Ishikawa (cell line): ENCODE measurements around the gene ZNF423.

Source experiments
- CEBPB ChIP-seq: IDR thresholded peaks from 2 replicates; pipeline ENCODE4 v1.6.1; 2012
- CREB1 ChIP-seq: IDR thresholded peaks from 2 replicates; pipeline ENCODE4 v1.6.1; 2012; ENCODE audit warnings: low read depth
- EGR1 ChIP-seq: IDR thresholded peaks from 2 replicates; pipeline ENCODE4 v1.6.1; 2012
- EP300 ChIP-seq: IDR thresholded peaks from 2 replicates; pipeline ENCODE4 v1.6.1; 2012; ENCODE audit warnings: borderline replicate concordance
- FOXM1 ChIP-seq: IDR thresholded peaks from 2 replicates; pipeline ENCODE4 v1.6.1; 2012; ENCODE audit warnings: low read depth, borderline replicate concordance
- NFIC ChIP-seq: IDR thresholded peaks from 2 replicates; pipeline ENCODE4 v1.6.1; 2012
- RAD21 ChIP-seq: IDR thresholded peaks from 2 replicates; pipeline ENCODE4 v1.6.1; 2012; ENCODE audit warnings: low read depth
- TEAD4 ChIP-seq: IDR thresholded peaks from 2 replicates; pipeline ENCODE4 v1.6.1; 2012
- YY1 ChIP-seq: IDR thresholded peaks from 2 replicates; pipeline ENCODE4 v1.6.1; 2012; ENCODE audit warnings: low read depth
- ZBTB7A ChIP-seq: IDR thresholded peaks from 2 replicates; pipeline ENCODE4 v1.6.1; 2012; ENCODE audit warnings: low read depth
- TF ChIP-seq, protein P1 (sequence below): IDR thresholded peaks from 2 replicates; pipeline ENCODE4 v1.6.1; 2012
- TF ChIP-seq, protein P2 (sequence below): IDR thresholded peaks from 2 replicates; pipeline ENCODE4 v1.6.1; 2012; ENCODE audit warnings: low read depth, mild to moderate bottlenecking
- TF ChIP-seq, protein P3 (sequence below): IDR thresholded peaks from 2 replicates; pipeline ENCODE4 v1.6.1; 2012

DNA sequence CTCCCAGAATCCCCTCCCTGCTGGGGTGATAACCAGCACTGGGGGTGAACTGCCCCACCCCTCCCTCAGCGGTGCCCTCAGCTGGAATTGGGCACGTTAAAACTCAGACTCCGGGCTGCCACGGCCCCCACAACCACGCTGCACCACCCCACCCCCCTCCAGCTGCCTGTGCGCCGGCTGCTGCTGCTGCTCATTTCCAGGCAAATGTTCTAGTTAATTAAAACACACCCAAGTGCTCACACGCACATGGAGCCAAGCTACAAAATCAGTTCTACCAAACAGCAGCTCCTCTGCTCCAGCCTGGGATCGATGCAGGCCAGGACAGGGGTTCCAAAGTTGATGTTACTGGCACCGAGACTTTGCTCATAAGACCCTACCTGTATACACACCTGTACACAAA lies 180.5 kb downstream of the ZNF423 start:
- TF ChIP-seq YY1: no peak
- no peak for TF ChIP-seq CEBPB
- TF ChIP-seq TEAD4: no peak
- no peak for TF ChIP-seq EP300
- TF ChIP-seq ZBTB7A: no peak
- no peak for TF ChIP-seq NFIC
- TF ChIP-seq, protein P1, sequence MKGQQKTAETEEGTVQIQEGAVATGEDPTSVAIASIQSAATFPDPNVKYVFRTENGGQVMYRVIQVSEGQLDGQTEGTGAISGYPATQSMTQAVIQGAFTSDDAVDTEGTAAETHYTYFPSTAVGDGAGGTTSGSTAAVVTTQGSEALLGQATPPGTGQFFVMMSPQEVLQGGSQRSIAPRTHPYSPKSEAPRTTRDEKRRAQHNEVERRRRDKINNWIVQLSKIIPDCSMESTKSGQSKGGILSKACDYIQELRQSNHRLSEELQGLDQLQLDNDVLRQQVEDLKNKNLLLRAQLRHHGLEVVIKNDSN: no peak
- TF ChIP-seq, protein P2, sequence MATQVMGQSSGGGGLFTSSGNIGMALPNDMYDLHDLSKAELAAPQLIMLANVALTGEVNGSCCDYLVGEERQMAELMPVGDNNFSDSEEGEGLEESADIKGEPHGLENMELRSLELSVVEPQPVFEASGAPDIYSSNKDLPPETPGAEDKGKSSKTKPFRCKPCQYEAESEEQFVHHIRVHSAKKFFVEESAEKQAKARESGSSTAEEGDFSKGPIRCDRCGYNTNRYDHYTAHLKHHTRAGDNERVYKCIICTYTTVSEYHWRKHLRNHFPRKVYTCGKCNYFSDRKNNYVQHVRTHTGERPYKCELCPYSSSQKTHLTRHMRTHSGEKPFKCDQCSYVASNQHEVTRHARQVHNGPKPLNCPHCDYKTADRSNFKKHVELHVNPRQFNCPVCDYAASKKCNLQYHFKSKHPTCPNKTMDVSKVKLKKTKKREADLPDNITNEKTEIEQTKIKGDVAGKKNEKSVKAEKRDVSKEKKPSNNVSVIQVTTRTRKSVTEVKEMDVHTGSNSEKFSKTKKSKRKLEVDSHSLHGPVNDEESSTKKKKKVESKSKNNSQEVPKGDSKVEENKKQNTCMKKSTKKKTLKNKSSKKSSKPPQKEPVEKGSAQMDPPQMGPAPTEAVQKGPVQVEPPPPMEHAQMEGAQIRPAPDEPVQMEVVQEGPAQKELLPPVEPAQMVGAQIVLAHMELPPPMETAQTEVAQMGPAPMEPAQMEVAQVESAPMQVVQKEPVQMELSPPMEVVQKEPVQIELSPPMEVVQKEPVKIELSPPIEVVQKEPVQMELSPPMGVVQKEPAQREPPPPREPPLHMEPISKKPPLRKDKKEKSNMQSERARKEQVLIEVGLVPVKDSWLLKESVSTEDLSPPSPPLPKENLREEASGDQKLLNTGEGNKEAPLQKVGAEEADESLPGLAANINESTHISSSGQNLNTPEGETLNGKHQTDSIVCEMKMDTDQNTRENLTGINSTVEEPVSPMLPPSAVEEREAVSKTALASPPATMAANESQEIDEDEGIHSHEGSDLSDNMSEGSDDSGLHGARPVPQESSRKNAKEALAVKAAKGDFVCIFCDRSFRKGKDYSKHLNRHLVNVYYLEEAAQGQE: no peak
- TF ChIP-seq, protein P3, sequence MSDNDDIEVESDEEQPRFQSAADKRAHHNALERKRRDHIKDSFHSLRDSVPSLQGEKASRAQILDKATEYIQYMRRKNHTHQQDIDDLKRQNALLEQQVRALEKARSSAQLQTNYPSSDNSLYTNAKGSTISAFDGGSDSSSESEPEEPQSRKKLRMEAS: no peak
- no peak for TF ChIP-seq CREB1
- no peak for TF ChIP-seq EGR1
- TF ChIP-seq RAD21: no peak
- TF ChIP-seq FOXM1: no peak
